ENCODE data around the gene PHACTR3. TPM values are rescaled to one million over a fixed set of nuclear protein-coding genes. Genes with fewer than 3 reads are reported as not detected.
"Not testable (repeated sequence)": the region's sequence is repeated elsewhere in the genome, so short reads cannot be mapped to it uniquely, and the experiment has no call there.

The PHACTR3 gene
- not detected for total RNA-seq

DNA sequence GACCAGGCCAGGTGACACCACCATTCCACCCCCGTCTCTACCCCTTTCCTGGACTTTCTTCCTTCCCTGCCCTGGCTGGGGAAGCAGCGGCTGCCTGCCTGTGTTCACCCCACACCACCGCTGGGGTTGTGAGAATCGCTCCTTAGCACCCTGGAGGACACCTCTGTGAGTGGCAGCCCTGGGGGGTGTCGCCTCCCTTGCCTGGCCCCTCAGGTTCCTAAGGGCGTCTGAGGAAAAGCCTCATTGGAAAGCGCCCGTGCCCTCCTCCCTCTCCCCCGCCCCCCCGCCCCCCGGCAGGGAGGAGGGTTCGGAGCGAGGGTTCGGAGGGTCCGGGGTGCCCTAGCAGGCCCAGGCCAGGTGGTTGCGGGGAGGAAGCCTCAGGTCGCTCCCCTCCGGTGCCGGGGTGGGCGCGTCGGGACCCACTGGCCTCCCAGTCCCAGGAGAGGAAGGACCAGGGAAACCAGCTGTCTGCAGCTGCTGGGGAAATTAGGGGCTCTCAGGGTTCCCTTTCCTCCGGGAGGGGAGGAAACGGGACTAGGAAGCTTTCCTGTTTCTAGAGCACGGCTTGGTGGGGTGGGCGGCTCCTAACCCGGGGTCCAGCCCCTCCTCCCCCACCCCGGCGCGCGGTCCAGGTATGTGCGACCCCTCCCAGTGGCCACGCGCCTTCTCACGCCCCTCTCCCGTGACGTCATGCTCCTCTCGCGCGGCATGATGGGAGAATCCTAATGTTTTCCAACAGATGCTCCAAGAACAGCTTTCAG is at the start of gene PHACTR3:
Gene PHACTR3, plus strand, starts transcription at position 760 of the 761 bp plus-strand sequence. CDS start 475 bp downstream, outside the sequence.
- ChIA-PET POLR2A (no interaction called here), CTCF (interaction anchor here (0.6 kb wide), 1 partner anchor 43 kb away, joined by 3 read pairs; no protein-coding TSS in a partner anchor)

DNA sequence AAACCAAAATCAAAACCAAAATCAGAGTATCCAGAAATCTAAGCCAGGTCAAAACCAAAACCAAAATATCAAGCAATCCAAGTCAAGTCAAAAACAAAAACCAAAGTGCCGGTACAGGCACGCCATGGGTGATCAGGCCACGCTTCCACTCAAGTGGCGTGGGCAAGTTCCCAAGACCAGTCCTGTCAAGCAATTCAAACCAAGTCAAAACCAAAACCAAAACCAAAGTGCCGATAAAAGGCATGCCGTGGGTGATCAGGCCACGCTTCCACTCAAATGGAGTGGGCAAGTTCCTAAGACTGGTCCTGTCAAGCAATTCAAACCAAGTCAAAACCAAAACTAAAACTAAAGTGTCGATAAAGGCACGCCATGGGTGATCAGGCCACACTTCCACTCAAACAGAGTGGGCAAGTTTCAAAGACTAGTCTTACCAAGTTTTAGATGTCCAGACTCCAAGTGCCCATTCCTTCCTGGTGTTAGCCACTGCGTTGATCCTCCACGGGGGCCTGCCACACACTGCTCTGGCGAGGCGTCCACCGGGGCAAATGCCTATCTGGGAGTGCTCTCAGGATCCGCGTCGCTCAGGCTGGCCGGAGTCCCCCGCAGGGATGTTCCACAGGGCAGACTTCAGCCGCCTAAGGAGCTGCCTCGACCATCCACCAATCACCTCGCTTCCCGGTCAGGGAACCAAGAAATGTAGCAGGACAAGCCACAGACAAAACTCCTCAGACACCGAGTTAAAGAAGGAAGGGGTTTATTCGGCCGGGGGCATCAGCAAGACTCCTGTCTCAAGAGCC is 46.4 kb upstream of the PHACTR3 start:
- POLR2A ChIA-PET = not testable (repeated sequence)
- CTCF ChIA-PET = interaction anchor here (0.8 kb wide), 1 partner anchor 14 kb away, joined by 3 read pairs; no protein-coding TSS in a partner anchor

DNA sequence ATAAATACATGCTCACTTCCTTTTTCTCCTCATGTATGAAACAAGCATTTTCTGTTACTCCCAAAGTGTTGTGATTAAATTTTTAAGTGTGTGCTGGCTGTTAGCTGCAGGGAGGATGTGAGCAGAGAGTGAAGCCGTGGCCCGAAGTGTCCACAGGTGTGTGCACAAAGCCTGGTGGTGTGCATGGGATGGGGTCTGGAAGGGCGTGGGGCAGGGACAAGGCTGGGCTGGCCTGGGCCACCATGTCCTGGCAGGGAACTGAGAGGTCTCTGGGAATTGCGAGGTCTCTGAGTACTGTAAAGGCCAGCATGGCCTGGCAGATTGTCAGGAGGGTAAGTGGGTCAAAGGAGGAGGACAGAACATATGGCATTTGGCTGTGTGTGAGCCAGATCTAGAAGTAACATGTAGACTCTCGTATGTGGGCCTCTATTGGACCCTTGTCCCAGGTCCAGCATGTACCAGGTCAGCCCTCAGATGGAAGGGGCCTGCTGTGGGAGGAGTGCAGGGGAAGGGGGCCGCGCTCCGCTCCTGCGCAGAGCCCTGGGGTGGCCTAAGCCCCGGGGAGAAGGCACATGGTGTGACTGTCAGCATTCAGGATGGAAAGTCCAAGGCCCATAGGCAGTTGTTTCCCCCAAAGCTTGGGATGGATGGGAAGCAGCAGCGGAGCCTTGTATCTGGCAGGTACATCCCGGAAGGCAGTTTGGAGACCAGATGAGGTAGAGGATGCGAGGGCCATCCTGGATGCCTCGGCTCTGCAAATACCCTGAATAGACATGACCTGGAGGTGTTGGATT is 45.1 kb upstream of the PHACTR3 start:
- ChIA-PET CTCF (interaction anchor here (0.8 kb wide), 1 partner anchor 13 kb away, joined by 3 read pairs; no protein-coding TSS in a partner anchor), POLR2A (no interaction called here)

DNA sequence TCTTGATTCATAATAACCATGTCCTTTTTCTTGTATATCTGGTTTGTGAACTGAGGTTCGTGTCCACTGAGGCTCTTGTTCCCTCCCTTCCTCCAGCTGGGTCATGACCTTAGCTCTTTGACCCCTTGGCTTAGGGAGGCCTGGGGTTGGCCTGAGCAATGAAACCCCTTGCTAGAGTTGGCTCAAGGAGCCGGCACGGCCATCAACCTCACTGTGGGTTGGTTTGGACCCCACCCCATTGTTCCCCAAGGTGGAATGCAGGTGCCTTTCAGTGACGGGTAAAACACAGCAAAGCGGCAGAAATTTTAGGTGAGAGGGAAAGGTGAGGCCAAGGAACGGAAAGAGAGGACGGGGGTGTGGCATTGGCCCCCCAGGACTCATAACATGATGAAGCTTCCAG is 44.5 kb upstream of the PHACTR3 start:
- CTCF ChIA-PET = no interaction called here
- POLR2A ChIA-PET = no interaction called here

DNA sequence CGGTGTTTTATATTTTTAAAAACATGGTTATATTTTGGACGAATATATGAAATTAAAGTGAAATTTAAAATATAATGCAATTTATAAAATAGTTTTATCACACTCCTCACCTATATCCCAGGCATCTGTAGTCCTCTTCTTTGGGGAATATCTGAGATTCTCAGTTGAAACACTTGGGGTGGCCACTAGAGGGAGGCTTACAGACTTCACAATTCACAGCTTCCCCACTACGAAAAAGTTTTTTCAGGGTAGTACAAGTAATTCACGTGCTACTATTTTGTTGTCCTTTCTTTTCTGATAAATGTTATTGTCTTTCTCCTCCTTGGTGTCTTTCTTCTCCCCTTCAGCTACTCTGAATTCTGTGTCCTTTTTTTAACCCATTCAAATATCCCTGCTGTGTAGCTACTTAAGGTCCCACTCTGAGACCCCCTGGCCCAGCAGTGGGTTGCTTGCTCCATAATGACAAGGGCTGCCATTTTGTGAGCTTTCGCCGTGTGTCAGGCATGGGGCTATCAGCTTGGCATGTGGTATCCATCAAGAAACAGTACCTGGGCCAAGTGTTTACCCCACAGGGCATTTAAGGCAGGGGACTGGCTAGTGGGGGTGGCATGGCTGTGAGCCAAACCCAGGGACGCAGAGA is 43.6 kb upstream of the PHACTR3 start:
- ChIA-PET POLR2A (no interaction called here), CTCF (interaction anchor here (0.5 to 1.6 kb wide), 2 partner anchors 11 to 44 kb away, joined by 3 to 6 read pairs; partner anchors contain the start of gene PHACTR3)

DNA sequence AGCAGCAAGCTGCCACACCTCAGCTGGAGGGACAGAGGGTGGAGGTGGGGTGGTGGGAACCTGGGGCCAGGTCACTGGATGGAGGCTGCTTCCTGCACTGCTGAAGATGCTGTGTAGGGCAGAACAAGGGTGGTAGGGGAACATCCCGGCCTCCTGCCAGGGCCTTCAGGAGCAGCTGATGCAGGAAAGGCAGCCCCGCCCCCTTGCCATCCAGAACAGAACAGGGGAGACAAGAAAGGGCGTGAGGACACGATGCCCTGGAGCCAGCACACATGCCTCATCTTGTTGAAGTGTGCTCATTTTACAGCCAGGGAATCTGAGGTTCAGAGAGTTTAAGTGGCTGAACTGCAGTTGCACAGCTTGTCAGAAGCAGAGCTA is 43.1 kb upstream of the PHACTR3 start:
- POLR2A ChIA-PET = no interaction called here

DNA sequence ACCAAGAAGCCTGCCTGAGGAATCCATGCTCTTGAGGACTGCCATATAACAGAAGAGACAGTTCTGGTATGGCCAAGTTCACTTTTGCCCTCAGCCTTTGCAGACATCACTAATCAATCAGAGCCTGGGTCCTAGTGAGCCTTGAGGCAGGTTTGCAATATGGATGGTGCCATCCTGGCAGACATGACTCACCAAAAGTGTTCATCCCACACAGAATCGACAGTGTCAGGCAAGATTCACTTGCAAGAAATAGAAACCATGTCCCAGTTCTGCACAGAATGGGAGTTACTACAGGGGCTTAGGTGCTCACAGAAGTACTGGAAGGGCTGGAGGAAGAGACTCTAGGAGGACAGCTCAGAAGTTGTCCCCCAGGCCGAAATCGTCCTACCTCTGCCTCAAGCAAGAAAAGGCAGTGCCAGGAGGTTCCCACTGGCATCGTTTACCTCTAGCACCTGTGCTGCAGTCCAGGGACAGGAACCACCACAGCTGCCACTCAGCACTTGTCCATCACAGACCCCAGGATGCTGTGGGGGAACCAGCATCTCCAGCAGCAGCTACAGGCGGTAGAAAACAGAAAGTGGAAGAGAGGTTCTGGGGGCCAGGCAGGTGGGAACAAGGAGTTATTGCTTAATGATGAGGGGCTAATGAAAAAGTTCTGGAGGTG is 42.6 kb upstream of the PHACTR3 start:
- POLR2A ChIA-PET = no interaction called here
- CTCF ChIA-PET = interaction anchor here (1.6 kb wide), 1 partner anchor 10 kb away, joined by 6 read pairs; no protein-coding TSS in a partner anchor

More for the DNA sequence above, 43.1 kb upstream of the PHACTR3 start:
- CTCF ChIA-PET = interaction anchor here (0.5 to 1.6 kb wide), 2 partner anchors 10 to 43 kb away, joined by 3 to 6 read pairs; partner anchors contain the start of gene PHACTR3

DNA sequence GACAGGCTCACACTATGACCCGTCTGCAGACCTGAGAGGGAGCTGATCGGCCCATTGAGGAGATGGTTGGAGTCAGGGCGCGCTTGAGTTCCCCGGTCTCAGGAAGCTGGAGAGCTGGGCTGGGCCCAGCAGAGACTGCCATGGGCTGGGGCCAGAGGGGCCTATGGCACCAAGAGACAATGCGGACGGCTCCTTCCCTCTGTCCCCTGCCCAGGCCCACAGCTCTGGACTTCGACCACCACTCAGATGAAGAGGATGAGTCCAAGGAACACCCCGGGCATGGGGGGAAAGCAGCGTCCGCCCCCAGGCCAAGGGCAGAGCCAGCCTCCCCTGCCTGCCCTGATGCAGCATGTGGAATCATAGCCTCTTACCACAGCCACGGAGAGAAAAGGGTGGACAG is 40.2 kb upstream of the PHACTR3 start:
- CTCF ChIA-PET = no interaction called here
- POLR2A ChIA-PET = no interaction called here

DNA sequence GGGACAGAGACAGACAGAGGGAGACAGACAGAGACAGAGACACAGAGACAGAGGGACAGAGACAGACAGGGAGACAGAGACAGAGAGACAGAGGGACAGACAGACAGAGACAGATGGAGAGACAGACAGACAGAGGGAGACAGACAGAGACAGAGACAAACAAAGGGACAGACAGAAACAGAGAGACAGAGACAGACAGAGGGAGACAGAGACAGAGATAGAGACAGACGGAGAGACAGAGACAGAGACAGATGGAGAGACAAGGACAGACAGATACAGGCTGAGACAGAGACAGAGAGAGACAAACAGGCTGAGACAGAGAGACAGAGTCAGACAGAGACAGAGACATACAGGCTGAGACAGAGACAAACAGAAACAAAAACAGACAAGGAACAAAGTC is 39.4 kb upstream of the PHACTR3 start:
- ChIA-PET CTCF (no interaction called here), POLR2A (no interaction called here)

DNA sequence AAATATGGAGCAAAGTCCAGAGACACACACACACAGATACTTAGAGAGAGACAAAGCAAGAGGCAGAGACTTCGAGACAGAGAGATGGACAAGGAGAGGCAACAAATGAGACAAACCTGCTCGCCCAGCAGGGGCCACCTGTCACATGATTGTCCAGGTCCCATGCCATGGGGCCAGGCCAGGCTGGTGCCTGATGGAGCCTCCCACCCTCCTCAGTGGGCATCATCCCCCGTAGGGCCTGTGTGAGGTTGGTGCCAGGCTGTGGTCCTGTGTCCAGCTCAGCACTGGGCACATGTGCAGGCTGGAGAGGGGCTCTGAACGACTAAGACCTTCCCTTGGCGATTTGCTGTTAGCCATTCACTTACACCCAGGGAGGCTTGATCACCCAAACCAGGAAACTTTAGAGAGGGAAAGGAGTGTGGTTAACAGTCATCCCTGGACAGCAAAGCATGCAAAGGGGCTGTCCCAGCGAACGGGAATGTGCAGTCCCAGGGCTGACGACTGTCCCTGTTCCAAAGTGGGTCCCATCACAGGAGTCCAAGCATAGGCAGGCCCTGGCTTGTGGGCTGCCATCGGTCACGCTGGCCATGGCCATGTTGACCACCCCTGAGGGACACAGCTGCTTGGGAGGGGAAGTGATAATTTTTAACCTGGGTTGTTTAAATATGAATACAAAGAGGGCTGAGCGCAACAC is 38.4 kb upstream of the PHACTR3 start:
- ChIA-PET POLR2A (no interaction called here), CTCF (no interaction called here)

DNA sequence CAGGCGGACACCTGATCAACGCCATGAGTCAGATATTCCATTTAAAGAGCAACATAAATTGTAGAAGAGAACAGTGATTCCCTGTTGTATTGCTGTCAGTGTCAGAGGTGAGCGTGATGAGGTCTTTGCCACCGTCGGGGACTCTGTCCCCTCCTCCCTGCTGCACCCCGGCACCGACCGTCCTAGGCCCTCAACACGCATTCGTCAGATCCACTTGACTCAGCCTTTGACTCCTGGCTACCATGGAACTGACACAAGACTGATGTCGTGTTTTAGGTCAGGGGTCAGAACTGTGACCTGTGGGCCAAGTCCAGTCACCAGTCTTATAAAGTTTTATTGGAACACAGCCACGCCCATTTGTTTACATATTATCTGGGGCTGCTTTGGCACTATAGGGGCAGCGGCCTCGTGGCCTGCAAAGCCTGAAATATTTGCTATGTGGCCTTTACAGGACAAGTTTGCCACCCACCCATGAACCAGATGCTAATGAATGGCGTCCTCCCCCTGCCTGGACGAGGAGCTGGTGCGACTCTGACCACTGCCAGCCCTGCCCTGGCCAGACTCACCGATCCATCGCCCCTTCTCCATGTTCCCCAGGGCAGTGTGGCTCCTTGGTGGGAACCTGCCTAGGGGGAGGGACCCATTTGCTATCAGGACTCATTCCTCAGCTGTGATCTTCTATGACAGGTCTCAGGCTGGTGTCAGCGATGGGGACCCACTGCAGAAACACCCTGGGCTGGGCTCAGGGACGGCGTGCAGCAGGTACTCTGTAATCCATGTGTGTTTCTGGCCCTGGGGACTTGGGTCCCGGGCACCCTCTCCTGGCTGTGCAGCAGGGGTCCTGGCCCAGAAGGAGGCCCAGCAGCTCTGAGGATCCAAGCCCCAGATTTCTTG is 37.5 kb upstream of the PHACTR3 start:
- ChIA-PET POLR2A (no interaction called here), CTCF (no interaction called here)

DNA sequence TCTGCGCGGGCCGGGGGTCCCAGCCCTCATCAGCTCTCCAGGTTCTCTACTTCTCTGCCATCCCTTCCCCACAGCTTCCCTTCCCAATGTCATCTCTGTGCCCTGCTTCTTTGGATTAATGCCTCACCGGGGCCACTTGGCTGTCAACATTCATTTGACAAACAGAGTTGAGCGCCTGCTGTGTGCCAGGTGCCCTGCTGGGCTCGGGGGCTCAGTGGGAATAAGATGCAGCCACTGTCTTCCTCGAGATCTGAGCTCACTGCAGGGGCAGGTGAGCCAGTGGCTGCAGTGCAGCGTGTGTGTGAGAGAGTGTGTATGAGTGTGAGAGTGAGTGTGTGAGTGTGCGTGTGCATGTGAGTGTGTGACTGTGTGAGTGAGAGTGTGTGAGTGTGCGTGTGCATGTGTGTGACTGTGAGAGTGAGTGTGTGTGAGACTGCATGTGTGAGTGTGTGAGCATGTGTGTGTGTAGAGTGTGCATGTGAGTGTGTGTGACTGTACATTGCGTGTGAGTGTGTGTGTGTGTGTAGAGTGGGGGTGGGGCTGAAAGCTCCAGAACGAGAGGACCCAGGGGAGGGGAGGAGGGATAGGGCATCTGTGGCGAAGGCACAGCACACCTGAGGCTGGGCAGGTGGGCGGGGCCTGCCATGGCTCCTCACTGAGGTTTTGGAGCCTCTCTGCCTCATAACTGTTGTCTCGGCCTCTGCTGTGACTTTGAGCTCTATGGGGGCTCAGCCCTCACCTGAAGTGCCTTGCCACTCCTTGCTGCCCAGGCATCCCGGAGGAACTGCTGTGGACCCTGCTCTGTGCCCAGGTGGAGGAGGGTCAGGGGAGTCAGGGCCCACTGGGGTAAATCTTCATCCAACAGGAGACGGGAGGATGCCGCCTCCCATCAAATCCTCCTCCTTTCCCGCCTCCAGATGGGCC is 36.5 kb upstream of the PHACTR3 start:
- ChIA-PET POLR2A (no interaction called here), CTCF (no interaction called here)

DNA sequence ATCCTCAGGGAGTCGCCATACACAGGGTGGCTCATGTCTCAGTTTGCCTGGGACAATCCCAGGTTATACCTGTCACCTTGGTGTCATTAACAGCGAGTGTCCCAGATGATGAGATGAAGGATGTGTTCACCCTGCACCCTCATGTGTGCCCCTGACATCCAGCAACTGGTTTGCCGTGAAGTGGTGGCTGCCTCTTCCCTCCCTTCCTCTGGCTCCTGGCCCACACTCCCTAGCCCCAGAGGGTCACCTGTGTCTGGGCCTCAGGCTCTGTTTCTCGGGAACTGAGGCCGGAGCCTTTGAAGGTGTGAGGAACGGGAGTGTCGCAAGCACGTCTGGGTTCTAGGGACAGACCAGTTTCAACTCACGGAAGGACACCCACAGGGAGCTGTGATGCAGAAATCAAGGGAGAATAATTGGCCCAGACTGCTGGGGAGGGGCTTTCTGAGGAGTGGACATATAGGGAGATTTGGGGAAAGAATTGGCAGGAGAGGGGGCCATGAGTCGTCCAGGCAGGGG is 35.8 kb upstream of the PHACTR3 start:
- POLR2A ChIA-PET = no interaction called here
- CTCF ChIA-PET = no interaction called here

DNA sequence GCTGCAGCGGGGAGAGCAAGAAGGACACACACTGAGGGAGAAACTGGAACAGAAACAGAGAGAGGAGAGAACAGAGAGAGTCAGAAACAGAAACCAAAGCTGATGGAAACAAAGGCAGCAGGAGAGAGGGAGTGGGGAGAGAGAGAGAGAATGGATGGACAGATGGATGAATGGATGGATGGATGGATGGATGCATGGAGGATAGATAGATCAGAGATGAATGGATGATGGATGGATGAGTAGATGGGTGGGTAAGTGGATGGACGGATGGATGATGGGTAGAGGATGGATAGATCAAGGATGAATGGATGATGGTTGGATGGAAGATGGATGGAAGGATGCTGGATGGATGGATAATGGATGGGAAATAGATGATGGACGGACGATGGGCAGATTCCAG is 35.0 kb upstream of the PHACTR3 start:
- ChIA-PET CTCF (no interaction called here), POLR2A (no interaction called here)

DNA sequence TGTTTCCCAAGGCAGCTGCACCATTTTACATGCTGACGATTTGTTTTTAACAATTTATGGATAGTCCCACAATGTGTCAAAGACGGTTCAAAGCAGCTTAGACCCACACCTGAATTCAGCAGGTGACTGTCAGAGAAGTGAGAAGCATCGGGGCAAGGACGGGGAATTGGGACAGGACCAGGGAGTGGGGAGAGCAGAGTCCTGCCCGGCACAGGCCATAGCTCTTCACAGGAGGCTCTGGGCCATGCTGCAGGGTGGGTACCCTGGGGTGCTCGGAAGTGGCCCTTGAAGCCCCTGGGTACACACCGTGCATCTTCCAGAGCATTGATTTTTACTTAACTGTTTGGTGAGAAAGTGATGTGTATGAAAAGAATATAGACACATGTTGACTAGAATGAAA is 33.2 kb upstream of the PHACTR3 start:
- ChIA-PET POLR2A (no interaction called here), CTCF (interaction anchor here (0.6 to 2.2 kb wide), 5 partner anchors 10 to 1957 kb away, joined by 3 to 9 read pairs (median 5); no protein-coding TSS in a partner anchor)
